Measurements from ENCODE around the gene NBPF11.
"Not testable (repeated sequence)": the region's sequence is repeated elsewhere in the genome, so short reads cannot be mapped to it uniquely, and the experiment has no call there.

DNA sequence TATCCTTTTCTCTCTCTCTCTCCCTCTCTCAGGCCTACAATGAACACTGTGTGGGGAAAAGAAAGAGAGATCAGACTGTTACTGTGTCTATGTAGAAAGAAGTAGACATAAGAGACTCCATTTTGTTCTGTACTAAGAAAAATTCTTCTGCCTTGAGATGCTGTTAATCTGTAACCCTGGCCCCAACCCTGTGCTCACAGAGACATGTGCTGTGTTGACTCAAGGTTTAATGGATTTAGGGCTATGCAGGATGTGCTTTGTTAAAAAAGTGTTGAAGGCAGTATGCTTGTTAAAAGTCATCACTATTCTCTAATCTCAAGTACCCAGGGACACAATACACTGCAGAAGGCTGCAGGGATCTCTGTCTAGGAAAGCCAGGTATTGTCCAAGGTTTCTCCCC lies 36.7 kb upstream of the NBPF11 start:
- TF ChIP-seq, protein P1, sequence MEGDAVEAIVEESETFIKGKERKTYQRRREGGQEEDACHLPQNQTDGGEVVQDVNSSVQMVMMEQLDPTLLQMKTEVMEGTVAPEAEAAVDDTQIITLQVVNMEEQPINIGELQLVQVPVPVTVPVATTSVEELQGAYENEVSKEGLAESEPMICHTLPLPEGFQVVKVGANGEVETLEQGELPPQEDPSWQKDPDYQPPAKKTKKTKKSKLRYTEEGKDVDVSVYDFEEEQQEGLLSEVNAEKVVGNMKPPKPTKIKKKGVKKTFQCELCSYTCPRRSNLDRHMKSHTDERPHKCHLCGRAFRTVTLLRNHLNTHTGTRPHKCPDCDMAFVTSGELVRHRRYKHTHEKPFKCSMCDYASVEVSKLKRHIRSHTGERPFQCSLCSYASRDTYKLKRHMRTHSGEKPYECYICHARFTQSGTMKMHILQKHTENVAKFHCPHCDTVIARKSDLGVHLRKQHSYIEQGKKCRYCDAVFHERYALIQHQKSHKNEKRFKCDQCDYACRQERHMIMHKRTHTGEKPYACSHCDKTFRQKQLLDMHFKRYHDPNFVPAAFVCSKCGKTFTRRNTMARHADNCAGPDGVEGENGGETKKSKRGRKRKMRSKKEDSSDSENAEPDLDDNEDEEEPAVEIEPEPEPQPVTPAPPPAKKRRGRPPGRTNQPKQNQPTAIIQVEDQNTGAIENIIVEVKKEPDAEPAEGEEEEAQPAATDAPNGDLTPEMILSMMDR (IDR thresholded peaks at IDR 0.05), result not testable (repeated sequence)
- TF ChIP-seq POLR2A, EP300, POLR2AphosphoS5 (IDR thresholded peaks at IDR 0.05): not testable (repeated sequence)
